GM19452 (cell line): ENCODE measurements around the gene PRRC2B.
A peak's percentile ranks its signal among the peaks of the same experiment; 100 is the strongest.
"Not testable (repeated sequence)": the region's sequence is repeated elsewhere in the genome, so short reads cannot be mapped to it uniquely, and the experiment has no call there.

Experiments
- ATAC-seq: cut with Tn5 transposase; IDR thresholded peaks from one replicate; pipeline ENCODE4 v1.9.1; 2021; ENCODE audit not compliant: unreplicated experiment

PRRC2B gene

GRCh38 chr9:131513177-131513576, 119.3 kb downstream of the PRRC2B start:
- ATAC-seq = no peak

- ATAC-seq = not testable (repeated sequence)
These were observed 121.7 kb downstream of the PRRC2B start for GRCh38 chr9:131515559-131516031.

DNA sequence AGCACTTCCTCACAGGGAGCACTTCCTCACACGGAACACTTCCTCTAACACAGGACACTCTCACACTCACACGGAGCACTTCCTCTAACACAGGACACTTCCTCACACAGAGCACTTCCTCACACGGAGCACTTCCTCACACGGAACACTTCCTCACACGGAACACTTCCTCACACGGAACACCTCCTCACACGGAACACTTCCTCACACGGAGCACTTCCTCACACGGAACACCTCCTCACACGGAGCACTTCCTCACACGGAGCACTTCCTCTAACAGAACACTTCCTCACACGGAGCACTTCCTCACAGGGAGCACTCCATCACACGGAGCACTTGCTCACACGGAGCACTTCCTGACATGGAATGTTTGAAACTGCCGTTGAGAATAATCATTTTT, 122.2 kb downstream of the PRRC2B start:
- ATAC-seq = no peak

DNA sequence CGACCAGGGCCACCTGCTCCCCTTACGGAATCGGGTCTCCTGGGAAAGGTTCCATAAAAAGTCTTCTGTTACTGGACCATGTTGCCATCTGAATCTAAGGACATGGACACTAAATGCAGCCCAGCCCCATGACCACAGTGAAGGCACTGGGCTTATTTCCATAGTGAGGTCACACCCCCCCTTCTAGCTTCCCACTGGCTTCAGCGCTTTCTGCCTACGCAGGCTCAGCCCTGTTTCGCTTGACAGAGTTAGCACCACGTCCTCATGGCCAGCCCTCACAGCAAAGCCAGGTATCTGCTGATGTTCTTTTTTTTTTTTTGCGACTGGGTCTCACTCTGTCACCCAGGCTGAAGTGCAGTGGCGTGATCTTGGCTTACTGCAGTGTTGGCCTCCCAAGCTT, 123.0 kb downstream of the PRRC2B start:
- no peak for ATAC-seq

GRCh38 chr9:131517761-131518190, 123.9 kb downstream of the PRRC2B start:
- no peak for ATAC-seq

- ATAC-seq = no peak
These were observed 124.7 kb downstream of the PRRC2B start for GRCh38 chr9:131518553-131518952.

GRCh38 chr9:131520503-131520902, 126.6 kb downstream of the PRRC2B start:
- no peak for ATAC-seq

DNA sequence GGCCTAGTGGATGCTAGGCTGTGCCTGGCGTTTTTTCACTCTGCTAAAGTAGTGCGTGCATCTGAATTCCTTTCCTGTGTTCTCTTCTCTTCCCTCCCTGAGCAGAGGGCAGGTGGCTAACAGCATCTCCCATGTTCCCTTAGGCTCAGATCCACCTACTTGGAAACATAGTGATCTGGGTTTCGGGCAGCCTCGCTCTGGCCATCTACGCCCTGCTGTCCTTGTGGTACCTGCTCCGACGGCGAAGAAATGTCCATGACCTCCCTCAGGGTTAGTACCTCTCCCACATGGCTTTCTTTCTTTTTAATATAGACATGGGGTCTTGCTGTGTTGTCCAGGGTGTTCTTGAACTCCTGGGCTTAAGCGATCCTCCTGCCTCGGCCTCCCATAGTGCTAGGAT, 127.3 kb downstream of the PRRC2B start:
- ATAC-seq = no peak

GRCh38 chr9:131521822-131522221, 127.9 kb downstream of the PRRC2B start:
- ATAC-seq = no peak

DNA sequence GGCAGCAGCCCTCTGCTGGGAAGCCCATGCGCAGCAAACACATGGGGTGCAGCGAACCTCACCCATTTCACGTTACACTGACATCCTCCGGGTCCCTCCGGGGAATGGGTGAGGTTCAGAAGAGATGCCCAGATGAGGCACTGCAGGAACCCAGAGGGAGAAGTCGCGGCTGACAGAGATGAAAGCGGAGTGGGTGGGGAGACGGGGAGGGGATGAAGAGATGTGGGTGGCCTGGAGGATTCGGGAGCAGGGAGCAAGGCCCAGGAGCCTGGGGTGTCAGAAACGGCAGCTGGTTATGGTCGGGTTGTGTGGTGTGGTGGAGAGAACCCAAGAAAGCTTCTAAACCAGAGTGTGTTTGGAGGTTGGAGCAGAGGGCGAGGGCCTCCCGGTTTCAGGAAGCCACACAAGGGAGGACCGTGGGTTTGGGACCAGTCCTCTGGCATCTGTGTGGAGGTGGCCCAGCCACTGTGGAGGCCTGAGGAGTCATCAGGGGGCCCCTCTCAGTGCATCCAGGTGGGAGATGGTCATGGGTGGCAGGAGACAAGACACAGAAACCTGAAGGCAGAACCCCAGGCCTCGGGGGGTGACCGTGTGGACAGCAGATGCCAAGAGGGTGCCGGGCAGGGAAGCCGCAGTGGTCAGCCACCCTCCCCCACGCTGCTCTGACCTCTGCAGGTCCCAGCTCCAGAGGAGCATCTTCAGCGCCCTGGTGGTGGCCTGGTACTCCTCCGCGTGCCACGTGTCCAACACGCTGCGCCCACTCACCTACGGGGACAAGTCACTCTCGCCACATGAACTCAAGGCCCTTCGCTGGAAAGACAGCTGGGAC, 128.6 kb downstream of the PRRC2B start:
- ATAC-seq = no peak

- no peak for ATAC-seq
These were observed 129.2 kb downstream of the PRRC2B start for GRCh38 chr9:131523086-131523388.

DNA sequence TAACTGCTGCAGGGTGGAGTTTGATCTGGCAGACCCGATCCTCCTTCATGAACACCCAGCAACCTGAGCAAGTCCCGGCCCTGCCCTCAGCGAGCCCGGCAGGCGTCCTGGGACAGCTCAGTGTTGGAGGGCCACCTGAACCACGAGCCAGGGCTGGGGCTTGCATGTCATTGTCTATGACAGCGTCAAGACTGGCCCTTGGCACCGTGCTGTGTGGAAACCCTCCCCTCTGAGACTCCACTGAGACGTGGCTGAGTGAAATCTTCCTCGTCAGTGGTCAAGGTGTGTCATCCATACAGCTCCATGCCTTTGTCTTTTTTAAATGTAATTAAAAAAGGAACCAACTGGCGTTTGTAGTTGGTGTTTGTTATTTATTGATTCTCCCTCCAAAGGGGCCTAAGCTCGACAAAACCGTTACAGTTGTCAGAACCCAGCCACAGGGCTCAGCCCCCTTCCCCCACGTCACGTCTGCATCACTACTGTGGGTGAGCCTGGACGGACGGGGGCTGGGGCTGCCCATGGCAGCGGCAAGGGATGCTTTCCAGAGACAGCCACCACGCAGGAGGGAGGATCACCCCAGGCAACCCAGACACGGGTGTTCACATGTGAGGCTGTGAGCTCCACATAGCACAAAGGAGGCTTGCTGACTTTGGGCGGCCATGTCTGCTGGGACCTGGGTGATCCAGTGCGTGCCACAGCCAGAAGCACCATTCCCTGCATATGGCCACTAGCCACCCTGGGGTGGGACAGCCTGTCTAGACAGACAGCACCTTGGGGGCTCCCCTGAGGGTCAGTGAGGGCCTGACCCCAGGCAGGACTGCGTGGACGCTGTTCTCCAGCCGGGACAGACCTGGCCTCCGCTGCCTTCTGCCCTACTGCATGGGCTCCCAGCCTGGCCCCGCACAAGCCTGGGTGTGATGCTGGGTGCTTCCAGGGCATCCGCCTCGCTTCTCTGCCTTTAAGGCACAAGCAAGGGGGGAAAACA, 129.9 kb downstream of the PRRC2B start:
- no peak for ATAC-seq

GRCh38 chr9:131524665-131525315, 130.9 kb downstream of the PRRC2B start:
- ATAC-seq = no peak

DNA sequence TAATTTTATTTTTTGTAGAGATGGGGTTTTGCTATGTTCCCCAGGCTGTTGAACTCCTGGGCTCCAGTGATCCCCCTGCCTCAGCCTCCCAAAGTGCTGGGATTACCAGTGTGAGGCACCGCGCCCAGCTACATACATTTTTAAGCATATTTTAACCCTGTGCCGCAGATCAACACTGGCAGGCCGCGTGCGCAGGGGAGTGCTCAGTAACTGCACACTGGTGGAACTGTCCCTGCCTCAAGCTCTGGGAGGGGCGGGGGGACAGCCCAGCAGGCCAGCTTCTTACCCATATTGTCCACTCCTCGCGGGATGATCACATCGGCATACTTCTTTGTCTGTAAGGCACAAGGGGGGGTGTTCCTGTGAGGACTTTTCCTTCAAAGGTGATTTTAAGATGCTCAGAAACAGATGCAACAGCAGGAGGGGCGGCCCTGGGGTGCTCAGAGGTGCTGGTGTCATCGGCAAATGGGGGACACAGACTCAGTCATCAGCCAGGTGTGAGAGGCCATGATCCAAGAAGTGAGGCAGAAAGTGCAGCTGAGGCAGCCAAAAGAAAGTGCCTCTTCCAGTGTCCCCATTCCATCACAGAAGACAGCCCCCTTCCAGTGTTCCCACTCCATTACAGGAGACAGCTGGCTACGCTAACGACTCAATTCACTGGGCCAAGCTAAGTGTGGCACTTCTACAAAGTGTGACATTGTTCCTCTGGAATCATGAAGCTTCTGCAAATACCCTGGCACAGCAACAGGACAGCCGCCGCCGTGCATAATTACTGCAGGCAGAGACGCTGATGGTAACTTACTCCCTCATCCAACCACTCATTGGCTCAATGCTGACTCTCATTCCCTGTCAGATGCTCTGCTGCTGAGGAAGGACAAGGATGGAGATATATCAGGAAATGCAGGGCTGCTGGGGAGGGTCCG, 132.0 kb downstream of the PRRC2B start:
- no peak for ATAC-seq

- ATAC-seq = no peak
These were observed 134.3 kb downstream of the PRRC2B start for GRCh38 chr9:131528186-131528585.

DNA sequence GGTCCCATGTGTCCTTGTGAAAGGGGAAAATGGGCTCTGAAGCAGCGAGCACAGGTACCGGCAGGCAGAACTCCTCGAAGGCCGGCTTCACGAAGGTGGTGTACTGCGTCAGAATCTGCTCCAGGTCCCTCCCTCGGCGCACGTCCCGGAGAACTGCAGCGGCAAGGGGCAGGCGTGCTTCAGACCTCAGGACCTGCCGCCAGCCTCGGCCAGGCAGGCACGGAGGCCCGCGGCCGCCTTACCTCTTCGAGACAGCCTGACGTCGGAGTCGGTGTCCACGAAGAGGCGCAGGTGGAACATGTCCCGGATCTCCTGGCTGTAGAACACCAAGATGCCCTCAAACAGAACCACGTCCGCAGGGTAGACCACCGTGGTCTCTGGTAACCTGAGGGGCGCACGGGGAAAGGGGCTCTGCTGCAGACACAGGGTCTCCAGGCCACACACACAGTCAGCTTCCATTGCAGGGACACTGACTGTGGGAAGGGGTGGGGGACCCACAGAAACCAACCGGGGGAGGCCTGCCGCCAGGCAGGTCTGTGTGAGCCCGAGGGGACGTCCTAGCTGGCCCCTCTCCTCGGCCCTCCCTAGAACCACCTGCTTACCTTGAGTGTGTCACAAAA, 135.1 kb downstream of the PRRC2B start:
- no peak for ATAC-seq

DNA sequence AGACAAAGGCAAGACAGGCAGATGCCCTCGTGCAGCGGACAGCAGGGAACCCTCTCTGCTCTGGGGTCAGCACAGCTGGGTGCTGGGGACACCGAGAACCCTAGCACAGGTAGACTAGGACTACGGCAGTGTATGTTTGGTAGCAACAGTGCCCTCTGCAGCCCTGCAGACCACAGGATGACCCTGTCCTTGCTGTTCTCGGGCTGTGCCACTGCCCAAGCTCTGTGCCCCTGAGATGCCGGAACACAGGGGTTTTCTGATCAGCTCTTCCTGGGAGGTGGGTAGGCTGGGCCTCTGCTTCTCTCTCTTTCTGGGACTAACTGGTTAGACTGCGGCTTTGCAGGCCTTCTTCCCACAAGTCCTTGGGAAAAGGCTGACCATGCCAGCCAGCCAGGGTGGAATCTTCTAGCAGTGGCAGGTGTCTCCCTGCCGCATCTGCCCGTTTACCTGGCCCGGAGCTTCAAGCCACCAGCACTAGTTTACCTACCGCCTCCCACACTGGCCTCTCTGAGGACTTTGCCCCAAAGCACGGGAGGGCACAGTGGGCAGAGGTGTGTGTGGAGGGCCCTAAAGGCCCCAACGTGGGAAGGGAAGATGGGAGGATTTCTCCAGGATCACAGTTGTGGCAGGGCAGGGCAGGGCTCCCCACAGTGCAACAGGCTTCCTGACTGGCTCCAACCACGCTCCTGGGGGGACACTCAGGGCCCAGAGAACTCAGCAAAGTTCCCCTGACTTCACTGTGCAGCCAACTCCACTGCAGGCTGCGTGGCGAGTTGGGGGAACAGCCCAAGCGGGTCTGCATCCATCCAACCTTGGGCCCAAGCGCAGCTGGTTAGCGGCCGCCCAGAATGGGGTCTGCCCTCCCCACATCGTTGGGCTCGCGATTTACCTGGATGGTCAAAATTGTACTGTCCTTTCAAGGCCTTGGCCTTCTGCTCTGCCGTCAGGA, 136.0 kb downstream of the PRRC2B start:
- ATAC-seq = no peak

- peak; percentile 17 for ATAC-seq
These were observed 136.6 kb downstream of the PRRC2B start for GRCh38 chr9:131530546-131530919.
